Uterus (tissue), 4 donors: ENCODE results near the gene UBXN6. TPM values are rescaled to one million over a fixed set of nuclear protein-coding genes. Genes with fewer than 3 reads are reported as not detected.

Experiments used
- DNase-seq, 2 donors: peaks; one replicate each; pipeline ENCODE4 v3.0.0-alpha.2; 2019 to 2020
- H3K27ac ChIP-seq, 2 donors: fragments of 200-600 bp; sonication (generic); 1 replicate in 1 of 2; 2 replicates in 1 of 2; pipeline ENCODE4 v1.5.1; 2016 to 2018
- H3K27me3 ChIP-seq, 2 donors: fragments of 200-600 bp; sonication (generic); one replicate each; pipeline ENCODE4 v1.5.1; 2018 to 2019; ENCODE audit warnings: control low read depth in 1 of 2
- H3K36me3 ChIP-seq, 2 donors: fragments of 200-600 bp; sonication (generic); one replicate each; pipeline ENCODE4 v1.5.1; 2019; ENCODE audit warnings: control low read depth in 1 of 2
- H3K4me1 ChIP-seq, 2 donors: fragments of 200-600 bp; sonication (generic); one replicate each; pipeline ENCODE4 v1.5.1; 2018 to 2019; ENCODE audit warnings: control low read depth in 1 of 2
- H3K4me3 ChIP-seq, 2 donors: fragments of 200-600 bp; sonication (generic); 1 replicate in 1 of 2; 2 replicates in 1 of 2; pipeline ENCODE4 v1.5.1; 2018 to 2019; ENCODE audit warnings: mild to moderate bottlenecking in 1 of 2
- H3K9me3 ChIP-seq, 2 donors: fragments of 200-600 bp; sonication (generic); one replicate each; pipeline ENCODE4 v1.5.1; 2019; ENCODE audit warnings: control low read depth in 1 of 2
- CTCF ChIP-seq, 4 experiments: fragments of 200-600 bp in 2 of 4; fragments of 450-650 bp in 2 of 4; sonication (generic) in 2 of 4; IDR thresholded peaks; one replicate each; pipeline ENCODE4 v1.5.1; 2016 to 2019; ENCODE audit warnings: antibody characterized with exemption in 4 of 4, mild to moderate bottlenecking in 2 of 4, moderate library complexity in 1 of 4
- POLR2A ChIP-seq, 2 donors: fragments of 450-650 bp; IDR thresholded peaks; one replicate each; pipeline ENCODE4 v1.6.1; 2016; ENCODE audit warnings: antibody characterized with exemption in 2 of 2, mild to moderate bottlenecking in 1 of 2, moderate library complexity in 1 of 2
- intact Hi-C: fragments of 100-400 bp; cut with DNase I; formaldehyde crosslinking; loops from one replicate; pipeline ENCODE4 v1.15.1; 2023; ENCODE audit warnings: low total_unique reads
- total RNA-seq, 4 donors: library from RNA; depleted of rRNA in 3 of 4; stranded (reverse); fragments of >200 nt in 3 of 4; gene quantifications; one replicate each; pipeline versions ENCODE4 v1.1.0 to v1.2.4, GENCODE V29; 2014 to 2023
- donor health status: DM: yes; HTN: yes; CAD: no.

The UBXN6 gene
- total RNA-seq, 4 donors from 2014 or later, result 61.5 to 266 (median 90.0) TPM

GRCh38 chr19:4405977-4406376 lies 51.6 kb downstream of the UBXN6 start:
- DNase-seq, result no peak
- Histone ChIP-seq H3K27ac (no peak overlapping the region), H3K9me3 (no peaks in the 10 kb centered on the region), H3K36me3 (no peaks in the 10 kb centered on the region), H3K4me1 (peaks cover 3 to 8% of the 10 kb centered on the region in 2 donors), H3K4me3 (no peak overlapping the region), H3K27me3 (no peaks in the 10 kb centered on the region)
- TF ChIP-seq CTCF (IDR thresholded peaks at IDR 0.05), result no peak
- TF ChIP-seq POLR2A (IDR thresholded peaks at IDR 0.05), result no peak
- intact Hi-C loops, result no loop called here

- Histone ChIP-seq H3K4me1 (peaks cover 3 to 9% of the 10 kb centered on the region in 2 donors), H3K27me3 (no peaks in the 10 kb centered on the region), H3K27ac (peak overlapping the region; percentile 76 to 91), H3K9me3 (no peaks in the 10 kb centered on the region), H3K36me3 (no peaks in the 10 kb centered on the region), H3K4me3 (peak overlapping the region; percentile 24 to 67)
- no peak for DNase-seq
- intact Hi-C loops, result no loop called here
- TF ChIP-seq POLR2A (IDR thresholded peaks at IDR 0.05) (no peak), CTCF (IDR thresholded peaks at IDR 0.05) (no peak)
Observed at GRCh38 chr19:4403005-4403761, 54.4 kb downstream of the UBXN6 start.

GRCh38 chr19:4402171-4403004 lies 55.2 kb downstream of the UBXN6 start, which contains the start of gene CHAF1A:
Gene CHAF1A (plus strand): TSS chr19:4402640. CDS start chr19:4402763, 123 bp downstream.
- peak; percentile 99 to 100 for DNase-seq
- intact Hi-C loops, result no loop called here

GRCh38 chr19:4401769-4402170 lies 55.8 kb downstream of the UBXN6 start:
- Histone ChIP-seq H3K9me3 (no peaks in the 10 kb centered on the region), H3K4me1 (peaks cover 3 to 20% of the 10 kb centered on the region in 2 donors), H3K36me3 (no peaks in the 10 kb centered on the region), H3K27me3 (no peaks in the 10 kb centered on the region), H3K27ac (peak overlapping the region; percentile 86 to 91), H3K4me3 (peak overlapping the region; percentile 20 to 25)
- TF ChIP-seq CTCF (IDR thresholded peaks at IDR 0.05) (no peak), POLR2A (IDR thresholded peaks at IDR 0.05) (no peak)
- no peak for DNase-seq
- intact Hi-C loops, result no loop called here

More at GRCh38 chr19:4402171-4403004, 55.2 kb downstream of the UBXN6 start, which contains the start of gene CHAF1A:
- Histone ChIP-seq H3K9me3 (no peaks in the 10 kb centered on the region), H3K4me3 (peak within 1 kb of the TSS; percentile 25 to 67), H3K27me3 (no peaks in the 10 kb centered on the region), H3K36me3 (no peaks in the 10 kb centered on the region), H3K4me1 (peaks cover 3 to 17% of the 10 kb centered on the region in 2 donors), H3K27ac (peak within 1 kb of the TSS; percentile 86 to 91)
- TF ChIP-seq CTCF (IDR thresholded peaks at IDR 0.05) (peak in 2 of 4 experiments; percentile 6 to 45), POLR2A (IDR thresholded peaks at IDR 0.05) (peak; percentile 55 to 86)
